Measurements from ENCODE around the gene TFDP1. TPM values are rescaled to one million over a fixed set of nuclear protein-coding genes. Genes with fewer than 3 reads are reported as not detected.
A peak's percentile ranks its signal among the peaks of the same experiment; 100 is the strongest.

TFDP1 gene
- total and polyA plus RNA-seq, 5 donors from 2014 or later, result 31.1 to 64.3 (median 39.8) TPM

GRCh38 chr13:113668491-113668971, 84.0 kb downstream of the TFDP1 start:
- no peaks in the 10 kb centered on the region for H3K27me3 Mint-ChIP-seq
- peaks cover 0 to 6% (median 3%) of the 10 kb centered on the region in 4 donors for H3K4me1 Mint-ChIP-seq
- no peak overlapping the region for H3K4me3 ChIP-seq (ENCODE audit: low read depth, low read length)
- H3K9me3 ChIP-seq (ENCODE audit: control insufficient read depth in 2 of 2, low read length in 2 of 2), result no peaks in the 10 kb centered on the region
- no peak for ATAC-seq (ENCODE audit: low read depth in 2 of 2)
- H3K36me3 Mint-ChIP-seq, result no peaks in the 10 kb centered on the region
- H3K27ac Mint-ChIP-seq, result no peak overlapping the region
- no peak for DNase-seq
- H3K9me3 Mint-ChIP-seq, result peaks cover 0 to 2% (median 0%) of the 10 kb centered on the region in 7 donors
- no peaks in the 10 kb centered on the region for H3K4me1 ChIP-seq (ENCODE audit: control insufficient read depth, insufficient read depth, low read length, poor library complexity, severe bottlenecking)
- H3K27me3 ChIP-seq (ENCODE audit: control insufficient read depth, insufficient read depth, low read length), result no peaks in the 10 kb centered on the region
- H3K36me3 ChIP-seq (ENCODE audit: control insufficient read depth, insufficient read depth, low read length), result no peaks in the 10 kb centered on the region
- H3K27ac ChIP-seq (ENCODE audit: insufficient read depth, low read length, poor library complexity, severe bottlenecking), result no peak overlapping the region
- H3K4me3 Mint-ChIP-seq, result no peak overlapping the region

GRCh38 chr13:113669231-113669754, 84.7 kb downstream of the TFDP1 start:
- Mint-ChIP-seq H3K4me1 (peaks cover 0 to 6% (median 3%) of the 10 kb centered on the region in 4 donors), H3K4me3 (no peak overlapping the region), H3K9me3 (peaks cover 0 to 2% (median 0%) of the 10 kb centered on the region in 7 donors), H3K27me3 (no peaks in the 10 kb centered on the region), H3K27ac (peak overlapping the region in 1 of 3 donors; percentile 69), H3K36me3 (no peaks in the 10 kb centered on the region)
- ATAC-seq (ENCODE audit: low read depth in 2 of 2) (no peak), DNase-seq (no peak)
- Histone ChIP-seq H3K36me3 (ENCODE audit: control insufficient read depth, insufficient read depth, low read length) (no peaks in the 10 kb centered on the region), H3K9me3 (ENCODE audit: control insufficient read depth in 2 of 2, low read length in 2 of 2) (no peaks in the 10 kb centered on the region), H3K4me1 (ENCODE audit: control insufficient read depth, insufficient read depth, low read length, poor library complexity, severe bottlenecking) (no peaks in the 10 kb centered on the region), H3K27me3 (ENCODE audit: control insufficient read depth, insufficient read depth, low read length) (no peaks in the 10 kb centered on the region), H3K27ac (ENCODE audit: insufficient read depth, low read length, poor library complexity, severe bottlenecking) (no peak overlapping the region), H3K4me3 (ENCODE audit: low read depth, low read length) (no peak overlapping the region)

- DNase-seq, result no peak
- H3K4me3 ChIP-seq (ENCODE audit: low read depth, low read length), result no peak overlapping the region
- peaks cover 0 to 2% (median 0%) of the 10 kb centered on the region in 7 donors for H3K9me3 Mint-ChIP-seq
Observed at GRCh38 chr13:113669755-113670341, 85.3 kb downstream of the TFDP1 start.

GRCh38 chr13:113670541-113670940, 86.0 kb downstream of the TFDP1 start:
- ATAC-seq (ENCODE audit: low read depth in 2 of 2) (no peak), DNase-seq (no peak)
- Mint-ChIP-seq H3K4me3 (no peak overlapping the region), H3K9me3 (peaks cover 0 to 2% (median 0%) of the 10 kb centered on the region in 7 donors), H3K4me1 (peaks cover 0 to 6% (median 3%) of the 10 kb centered on the region in 4 donors), H3K27me3 (no peaks in the 10 kb centered on the region), H3K27ac (no peak overlapping the region), H3K36me3 (no peaks in the 10 kb centered on the region)
- no peak overlapping the region for H3K4me3 ChIP-seq (ENCODE audit: low read depth, low read length)
- H3K9me3 ChIP-seq (ENCODE audit: control insufficient read depth in 2 of 2, low read length in 2 of 2), result no peaks in the 10 kb centered on the region
- no peaks in the 10 kb centered on the region for H3K36me3 ChIP-seq (ENCODE audit: control insufficient read depth, insufficient read depth, low read length)
- H3K4me1 ChIP-seq (ENCODE audit: control insufficient read depth, insufficient read depth, low read length, poor library complexity, severe bottlenecking), result no peaks in the 10 kb centered on the region
- H3K27me3 ChIP-seq (ENCODE audit: control insufficient read depth, insufficient read depth, low read length), result no peaks in the 10 kb centered on the region
- H3K27ac ChIP-seq (ENCODE audit: insufficient read depth, low read length, poor library complexity, severe bottlenecking), result no peak overlapping the region

More at GRCh38 chr13:113669755-113670341, 85.3 kb downstream of the TFDP1 start:
- Mint-ChIP-seq H3K27ac (no peak overlapping the region), H3K4me3 (no peak overlapping the region), H3K4me1 (peaks cover 0 to 6% (median 3%) of the 10 kb centered on the region in 4 donors), H3K27me3 (no peaks in the 10 kb centered on the region), H3K36me3 (no peaks in the 10 kb centered on the region)
- Histone ChIP-seq H3K27me3 (ENCODE audit: control insufficient read depth, insufficient read depth, low read length) (no peaks in the 10 kb centered on the region), H3K27ac (ENCODE audit: insufficient read depth, low read length, poor library complexity, severe bottlenecking) (no peak overlapping the region), H3K4me1 (ENCODE audit: control insufficient read depth, insufficient read depth, low read length, poor library complexity, severe bottlenecking) (no peaks in the 10 kb centered on the region), H3K36me3 (ENCODE audit: control insufficient read depth, insufficient read depth, low read length) (no peaks in the 10 kb centered on the region), H3K9me3 (ENCODE audit: control insufficient read depth in 2 of 2, low read length in 2 of 2) (no peaks in the 10 kb centered on the region)
- ATAC-seq (ENCODE audit: low read depth in 2 of 2), result no peak

GRCh38 chr13:113671066-113672001, 86.8 kb downstream of the TFDP1 start:
- Mint-ChIP-seq H3K9me3 (peaks cover 0 to 2% (median 0%) of the 10 kb centered on the region in 7 donors), H3K4me3 (no peak overlapping the region), H3K27ac (no peak overlapping the region), H3K36me3 (no peaks in the 10 kb centered on the region), H3K4me1 (peaks cover 0 to 6% (median 3%) of the 10 kb centered on the region in 4 donors), H3K27me3 (no peaks in the 10 kb centered on the region)
- Histone ChIP-seq H3K4me1 (ENCODE audit: control insufficient read depth, insufficient read depth, low read length, poor library complexity, severe bottlenecking) (no peaks in the 10 kb centered on the region), H3K36me3 (ENCODE audit: control insufficient read depth, insufficient read depth, low read length) (no peaks in the 10 kb centered on the region), H3K27ac (ENCODE audit: insufficient read depth, low read length, poor library complexity, severe bottlenecking) (no peak overlapping the region), H3K4me3 (ENCODE audit: low read depth, low read length) (no peak overlapping the region), H3K27me3 (ENCODE audit: control insufficient read depth, insufficient read depth, low read length) (no peaks in the 10 kb centered on the region), H3K9me3 (ENCODE audit: control insufficient read depth in 2 of 2, low read length in 2 of 2) (no peaks in the 10 kb centered on the region)
- DNase-seq (no peak), ATAC-seq (ENCODE audit: low read depth in 2 of 2) (no peak)

- no peaks in the 10 kb centered on the region for H3K36me3 Mint-ChIP-seq
- Histone ChIP-seq H3K9me3 (ENCODE audit: control insufficient read depth in 2 of 2, low read length in 2 of 2) (no peaks in the 10 kb centered on the region), H3K27ac (ENCODE audit: insufficient read depth, low read length, poor library complexity, severe bottlenecking) (no peak overlapping the region), H3K27me3 (ENCODE audit: control insufficient read depth, insufficient read depth, low read length) (no peaks in the 10 kb centered on the region), H3K4me3 (ENCODE audit: low read depth, low read length) (no peak overlapping the region), H3K4me1 (ENCODE audit: control insufficient read depth, insufficient read depth, low read length, poor library complexity, severe bottlenecking) (no peaks in the 10 kb centered on the region), H3K36me3 (ENCODE audit: control insufficient read depth, insufficient read depth, low read length) (no peaks in the 10 kb centered on the region)
- no peaks in the 10 kb centered on the region for H3K27me3 Mint-ChIP-seq
- no peak for ATAC-seq (ENCODE audit: low read depth in 2 of 2)
- peak overlapping the region in 2 of 4 donors; percentile 8 to 76 for H3K4me3 Mint-ChIP-seq
- peaks cover 0 to 2% (median 0%) of the 10 kb centered on the region in 7 donors for H3K9me3 Mint-ChIP-seq
- H3K27ac Mint-ChIP-seq, result peak overlapping the region in 2 of 3 donors; percentile 34 to 84
- H3K4me1 Mint-ChIP-seq, result peaks cover 0 to 6% (median 3%) of the 10 kb centered on the region in 4 donors
- DNase-seq, result no peak
Observed at GRCh38 chr13:113672002-113672651, 87.6 kb downstream of the TFDP1 start.

All from CD4-positive, CD25-positive, alpha-beta regulatory T cell (primary cell).